IMR-90 (cell line): Measurements from ENCODE around the gene PRKCE. TPM values are rescaled to one million over a fixed set of nuclear protein-coding genes. Genes with fewer than 3 reads are reported as not detected.

Experiments
- ATAC-seq: fragments of 200-7000 bp; cut with Tn5 transposase; 2 replicates; pipeline ENCODE4 v1.9.1; 2020; ENCODE audit warnings: low read depth, mild to moderate bottlenecking, moderate library complexity
- BruUV-seq: library from RNA; stranded (reverse); fragments of 400-500 nt; replicated peaks from 2 replicates; lab custom pipeline; 2021; lab: Mats Ljungman, UMichigan
- CTCF ChIA-PET: fragments of 300-600 bp; formaldehyde crosslinking; extraction: SDS; loops from one replicate; lab custom pipeline; 2021; ENCODE audit warnings: antibody characterized with exemption; lab: Yijun Ruan, JAX
- POLR2A ChIA-PET: fragments of 300-600 bp; sonication (Branson Sonifier 250); formaldehyde crosslinking; loops from one replicate; lab custom pipeline; 2022; ENCODE audit warnings: antibody characterized with exemption; ENCODE audit not compliant: unreplicated experiment; lab: Charles Lee
- DNase-seq: peaks from one replicate; pipeline ENCODE4 v3.0.0; 2013
- H2AFZ ChIP-seq: replicated peaks from 2 replicates; pipeline ENCODE3; 2013; ENCODE audit warnings: low read length, mild to moderate bottlenecking; ENCODE audit not compliant: poor library complexity
- H2AK5ac ChIP-seq: 2 replicates; pipeline ENCODE4 v1.6.1; 2013; ENCODE audit warnings: low read depth, low read length, inconsistent platforms
- H2AK9ac ChIP-seq: replicated peaks from 2 replicates; pipeline ENCODE3; 2013; ENCODE audit warnings: mild to moderate bottlenecking, low read depth, low read length, moderate library complexity; ENCODE audit not compliant: poor library complexity
- H2BK120ac ChIP-seq: 2 replicates; pipeline ENCODE4 v1.6.1; 2013; ENCODE audit warnings: low read depth, low read length, inconsistent platforms
- H2BK15ac ChIP-seq: 3 replicates; pipeline ENCODE4 v1.6.1; 2013; ENCODE audit warnings: low read depth, low read length, inconsistent platforms
- H2BK20ac ChIP-seq: 2 replicates; pipeline ENCODE4 v1.6.1; 2013; ENCODE audit warnings: low read depth, mild to moderate bottlenecking, inconsistent platforms, low read length, moderate library complexity
- H2BK5ac ChIP-seq: 2 replicates; pipeline ENCODE4 v1.6.1; 2013; ENCODE audit warnings: mild to moderate bottlenecking, low read depth, low read length, inconsistent platforms; ENCODE audit not compliant: poor library complexity, severe bottlenecking
- H3K14ac ChIP-seq: replicated peaks from 2 replicates; pipeline ENCODE4 v1.6.1; 2013; ENCODE audit warnings: low read depth, low read length, inconsistent platforms
- H3K18ac ChIP-seq: 2 replicates; pipeline ENCODE4 v1.6.1; 2013; ENCODE audit warnings: low read depth, low read length, control low read depth
- H3K23ac ChIP-seq: 2 replicates; pipeline ENCODE4 v1.6.1; 2013; ENCODE audit warnings: low read depth, low read length, inconsistent platforms
- H3K27ac ChIP-seq: 2 replicates; pipeline ENCODE4 v1.5.1; 2013; ENCODE audit warnings: mild to moderate bottlenecking, control low read depth, low read length; ENCODE audit not compliant: insufficient read depth
- H3K27me3 ChIP-seq: 2 replicates; pipeline ENCODE4 v1.6.1; 2013; ENCODE audit warnings: low read length; ENCODE audit not compliant: control insufficient read depth, insufficient read depth
- H3K36me3 ChIP-seq: 2 replicates; pipeline ENCODE4 v1.6.1; 2013; ENCODE audit warnings: low read length, mixed read lengths; ENCODE audit not compliant: control insufficient read depth, insufficient read depth
- H3K4ac ChIP-seq: 2 replicates; pipeline ENCODE4 v1.6.1; 2013; ENCODE audit warnings: low read depth, low read length, inconsistent platforms
- H3K4me1 ChIP-seq: 2 replicates; pipeline ENCODE4 v1.6.1; 2013; ENCODE audit warnings: low read length, mixed read lengths; ENCODE audit not compliant: control insufficient read depth, insufficient read depth
- H3K4me2 ChIP-seq: 2 replicates; pipeline ENCODE4 v1.6.1; 2013; ENCODE audit warnings: low read depth, mild to moderate bottlenecking, control low read depth, low read length, moderate library complexity
- H3K4me3 ChIP-seq: 2 replicates; pipeline ENCODE4 v1.5.1; 2013; ENCODE audit warnings: low read depth, mild to moderate bottlenecking, control low read depth, low read length, moderate library complexity; ENCODE audit not compliant: insufficient read depth
- H3K56ac ChIP-seq: 2 replicates; pipeline ENCODE4 v1.6.1; 2013; ENCODE audit warnings: low read length, inconsistent platforms; ENCODE audit not compliant: insufficient read depth; ENCODE audit errors: extremely low read depth
- H3K79me1 ChIP-seq, 2 experiments: 2 replicates each; pipeline ENCODE4 v1.6.1; 2013; ENCODE audit warnings: low read length in 2 of 2, inconsistent platforms in 1 of 2, low read depth in 1 of 2
- H3K9ac ChIP-seq: 2 replicates; pipeline ENCODE4 v1.6.1; 2013; ENCODE audit warnings: low read depth, low read length, control low read depth
- H3K9me1 ChIP-seq: 2 replicates; pipeline ENCODE4 v1.6.1; 2013; ENCODE audit warnings: low read length, inconsistent platforms; ENCODE audit not compliant: insufficient read depth
- H3K9me3 ChIP-seq: 2 replicates; pipeline ENCODE4 v1.6.1; 2013; ENCODE audit warnings: low read length; ENCODE audit not compliant: control insufficient read depth, insufficient read depth
- H4K20me1 ChIP-seq: 2 replicates; pipeline ENCODE4 v1.6.1; 2013; ENCODE audit warnings: low read length, inconsistent platforms; ENCODE audit not compliant: insufficient read depth
- H4K5ac ChIP-seq: 2 replicates; pipeline ENCODE4 v1.6.1; 2013; ENCODE audit warnings: mild to moderate bottlenecking, low read depth, low read length, control low read depth
- H4K8ac ChIP-seq, 2 experiments: 2 replicates each; pipeline ENCODE4 v1.6.1; 2013; ENCODE audit warnings: low read depth in 2 of 2, low read length in 2 of 2, control low read depth in 1 of 2, inconsistent platforms in 1 of 2
- H4K91ac ChIP-seq: 2 replicates; pipeline ENCODE4 v1.6.1; 2013; ENCODE audit warnings: low read depth, low read length, inconsistent platforms; ENCODE audit not compliant: insufficient read depth
- BHLHE40 ChIP-seq: fragments of 150-350 bp; IDR thresholded peaks from 2 replicates; pipeline ENCODE4 v1.6.1; 2016; ENCODE audit warnings: mild to moderate bottlenecking, low read depth, low read length
- CEBPB ChIP-seq: IDR thresholded peaks from 2 replicates; pipeline ENCODE4 v1.6.1; 2012; ENCODE audit warnings: low read depth, low read length, improper control_type of control experiment
- CHD1 ChIP-seq: IDR thresholded peaks from 2 replicates; pipeline ENCODE4 v1.6.1; 2012; ENCODE audit warnings: low read depth, low read length, improper control_type of control experiment
- ELK1 ChIP-seq: fragments of 150-350 bp; IDR thresholded peaks from 2 replicates; pipeline ENCODE4 v1.6.1; 2016; ENCODE audit warnings: low read depth, mild to moderate bottlenecking, low read length, moderate library complexity, borderline replicate concordance
- FOS ChIP-seq: fragments of 150-350 bp; IDR thresholded peaks from 2 replicates; pipeline ENCODE4 v1.6.1; 2016; ENCODE audit warnings: low read depth, low read length
- MAFK ChIP-seq: IDR thresholded peaks from 2 replicates; pipeline ENCODE4 v1.6.1; 2012; ENCODE audit warnings: low read depth, low read length, improper control_type of control experiment
- MAZ ChIP-seq: IDR thresholded peaks from 2 replicates; pipeline ENCODE4 v1.6.1; 2012; ENCODE audit warnings: low read depth, mild to moderate bottlenecking, low read length, improper control_type of control experiment, moderate library complexity, borderline replicate concordance
- MXI1 ChIP-seq: IDR thresholded peaks from 2 replicates; pipeline ENCODE4 v1.6.1; 2012; ENCODE audit warnings: low read depth, mild to moderate bottlenecking, low read length, moderate library complexity, borderline replicate concordance
- RAD21 ChIP-seq: IDR thresholded peaks from 2 replicates; pipeline ENCODE4 v1.6.1; 2012; ENCODE audit warnings: low read length, improper control_type of control experiment
- RCOR1 ChIP-seq: IDR thresholded peaks from 2 replicates; pipeline ENCODE4 v1.6.1; 2012; ENCODE audit warnings: mild to moderate bottlenecking, low read length, improper control_type of control experiment; ENCODE audit not compliant: insufficient replicate concordance
- SMC3 ChIP-seq: fragments of 150-350 bp; IDR thresholded peaks from 2 replicates; pipeline ENCODE4 v1.6.1; 2016; ENCODE audit warnings: low read depth, mild to moderate bottlenecking, antibody characterized with exemption, low read length, moderate library complexity
- dilution Hi-C: fragments of 300-500 bp; cut with HindIII; formaldehyde crosslinking; loops from one replicate; pipeline ENCODE4 v1.14.3; 2018; ENCODE audit warnings: low sequenced_read_pairs; ENCODE audit not compliant: unreplicated experiment
- in situ Hi-C: fragments of 300-500 bp; cut with MboI; formaldehyde crosslinking; loops from 3 replicates; pipeline ENCODE4 v1.14.3; 2019; ENCODE audit warnings: low sequenced_read_pairs, inconsistent platforms, mixed read lengths
- intact Hi-C: fragments of 100-400 bp; cut with micrococcal nuclease; formaldehyde crosslinking; loops from 2 replicates; pipeline ENCODE4 v1.10.0; 2022
- polyA plus RNA-seq, 3 experiments: library from polyadenylated mRNA; depleted of rRNA; stranded (reverse); fragments of >200 nt; gene quantifications; 2 replicates each; pipeline ENCODE4 v1.2.3, GENCODE V29; 2012; ENCODE audit warnings: low replicate concordance in 1 of 3
- total RNA-seq: library from RNA; depleted of rRNA; stranded (reverse); fragments of >200 nt; gene quantifications from 2 replicates; pipeline ENCODE4 v1.2.3, GENCODE V29; 2012

Gene PRKCE
- total and polyA plus RNA-seq, 2 of the 4 experiments (the other 2 are of a cell fraction): 8.1 to 32.4 TPM

- TF ChIP-seq CHD1 (no peak), RCOR1 (no peak)
These were observed 95.4 kb downstream of the PRKCE start (continued) for GRCh38 chr2:45746888-45747287.

- Histone ChIP-seq H3K79me1 (peaks cover 5 to 6% of the 10 kb centered on the region in 2 experiments; a peak in 3 of 4 replicates), H3K9ac (no peak overlapping the region), H3K27me3 (no peaks in the 10 kb centered on the region), H2AK9ac (no peak overlapping the region), H3K27ac (no peak overlapping the region), H3K4me2 (no peak overlapping the region), H4K8ac (no peak overlapping the region), H4K20me1 (no peaks in the 10 kb centered on the region; the same call in 1 of the 2 replicates), H2BK20ac (no peak overlapping the region), H3K36me3 (no peaks in the 10 kb centered on the region), H2AK5ac (no peak overlapping the region), H4K5ac (no peak overlapping the region), H3K23ac (no peak overlapping the region), H3K4ac (no peak overlapping the region), H2BK120ac (no peak overlapping the region), H2BK5ac (no peak overlapping the region), H2AFZ (no peak overlapping the region), H3K14ac (no peak overlapping the region), H3K56ac (no peak overlapping the region), H3K18ac (no peak overlapping the region), H2BK15ac (no peak overlapping the region), H3K9me3 (no peaks in the 10 kb centered on the region; the same call in 1 of the 2 replicates), H3K4me3 (no peak overlapping the region), H4K91ac (no peak overlapping the region), H3K4me1 (no peaks in the 10 kb centered on the region; the same call in 1 of the 2 replicates), H3K9me1 (no peaks in the 10 kb centered on the region)
- dilution Hi-C loops (no loop called here), in situ Hi-C loops (no loop called here), intact Hi-C loops (no loop called here)
- TF ChIP-seq RAD21 (no peak), SMC3 (no peak), BHLHE40 (no peak), MAFK (no peak), FOS (no peak), MAZ (no peak), CEBPB (no peak), ELK1 (no peak), MXI1 (no peak), RCOR1 (no peak)
- ChIA-PET POLR2A (no interaction called here), CTCF (no interaction called here)
- no TSS peak for BruUV-seq
- no peak for DNase-seq
- ATAC-seq: no peak
These were observed 95.9 kb downstream of the PRKCE start for GRCh38 chr2:45747363-45747762.
